Thyroid gland (tissue), 4 donors: Measurements from ENCODE around the gene DYNLT2.

ENCODE experiments used
- CTCF ChIP-seq, 6 experiments: fragments of 200-600 bp in 3 of 6; fragments of 450-650 bp in 3 of 6; sonication (generic) in 3 of 6; IDR thresholded peaks; one replicate each; pipeline ENCODE4 v1.5.1; 2016 to 2019; ENCODE audit warnings: antibody characterized with exemption in 6 of 6, mild to moderate bottlenecking in 2 of 6, inconsistent platforms in 1 of 6, moderate library complexity in 1 of 6
- POLR2A ChIP-seq, 2 donors: fragments of 450-650 bp; IDR thresholded peaks; one replicate each; pipeline ENCODE4 v1.6.1; 2017; ENCODE audit warnings: antibody characterized with exemption in 2 of 2, mild to moderate bottlenecking in 2 of 2, moderate library complexity in 1 of 2

DNA sequence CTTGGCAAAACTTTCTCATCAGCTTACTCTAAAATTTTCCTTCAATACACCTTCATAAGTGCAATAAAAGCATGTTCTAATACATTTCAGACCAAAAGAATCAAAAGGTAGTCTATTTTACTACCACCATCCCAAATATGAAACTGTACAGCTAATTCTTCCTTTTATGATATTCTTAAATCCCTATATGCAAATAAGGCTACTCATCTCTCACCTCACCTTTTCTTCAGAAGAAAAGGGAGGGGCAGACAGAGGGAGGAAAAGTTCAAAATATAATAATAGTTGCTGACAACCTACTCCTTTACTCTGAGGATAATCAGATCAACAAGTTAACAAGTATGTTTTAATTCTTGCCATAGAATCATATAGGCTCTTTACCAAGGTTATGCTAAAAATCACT lies 42.1 kb downstream of the DYNLT2 start:
- no peak for TF ChIP-seq CTCF (IDR thresholded peaks at IDR 0.05)
- no peak for TF ChIP-seq POLR2A (IDR thresholded peaks at IDR 0.05)
